ENCODE data around the gene EEIG1.

EEIG1 gene

DNA sequence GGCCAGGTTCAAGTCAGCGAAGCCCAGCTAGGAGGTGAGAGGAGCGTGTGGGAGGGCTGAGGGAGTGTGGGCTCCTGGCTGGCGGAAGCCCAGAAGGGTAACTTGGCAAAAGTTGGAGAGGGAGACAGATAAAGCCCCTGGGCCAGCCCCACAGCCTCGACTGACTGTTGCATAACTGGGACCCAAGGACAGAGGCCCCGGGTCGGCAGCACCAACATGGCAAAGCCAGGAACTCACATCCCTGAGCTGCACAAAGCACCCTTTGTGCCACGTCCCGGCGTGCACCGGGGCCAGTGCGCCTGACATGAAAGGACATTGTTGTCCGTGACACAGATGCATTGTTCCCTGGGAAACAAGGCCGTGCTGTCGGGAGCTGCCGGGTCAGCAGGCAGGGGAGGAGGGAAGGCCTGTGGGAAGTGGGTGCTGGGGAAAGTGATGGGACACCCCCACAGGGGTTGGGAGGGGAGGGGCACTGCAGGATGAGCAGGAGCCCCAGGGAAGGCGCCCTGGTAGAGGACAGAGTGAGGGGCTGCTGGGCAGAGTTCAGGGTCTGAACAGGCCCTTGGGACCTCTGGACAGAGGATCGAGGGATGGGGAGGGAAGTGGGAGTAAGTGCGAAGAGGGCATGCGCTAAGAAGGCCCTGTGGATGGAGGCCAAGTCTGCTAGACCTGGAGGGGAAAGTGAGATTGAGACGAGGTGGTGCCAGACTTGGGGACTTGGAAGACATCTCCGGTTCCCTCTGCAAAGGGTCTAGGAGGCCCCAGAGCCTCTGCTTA lies 30.1 kb downstream of the EEIG1 start:
- H3K27ac ChIP-seq (replicated peaks), result no peak overlapping the region
- no peak overlapping the region for H3K4me3 ChIP-seq (replicated peaks; ENCODE audit: insufficient read depth, low read length)
- no peak for TF ChIP-seq POLR2AphosphoS5 (IDR thresholded peaks at IDR 0.05; ENCODE audit: low read depth)
- TF ChIP-seq SPI1 (IDR thresholded peaks at IDR 0.05; ENCODE audit: borderline replicate concordance, low read depth), result no peak
- TF ChIP-seq REST (IDR thresholded peaks at IDR 0.05; ENCODE audit: insufficient replicate concordance, low read depth), result no peak
- no peak for TF ChIP-seq GABPA (IDR thresholded peaks at IDR 0.05; ENCODE audit: low read depth)
- TF ChIP-seq, protein P1, sequence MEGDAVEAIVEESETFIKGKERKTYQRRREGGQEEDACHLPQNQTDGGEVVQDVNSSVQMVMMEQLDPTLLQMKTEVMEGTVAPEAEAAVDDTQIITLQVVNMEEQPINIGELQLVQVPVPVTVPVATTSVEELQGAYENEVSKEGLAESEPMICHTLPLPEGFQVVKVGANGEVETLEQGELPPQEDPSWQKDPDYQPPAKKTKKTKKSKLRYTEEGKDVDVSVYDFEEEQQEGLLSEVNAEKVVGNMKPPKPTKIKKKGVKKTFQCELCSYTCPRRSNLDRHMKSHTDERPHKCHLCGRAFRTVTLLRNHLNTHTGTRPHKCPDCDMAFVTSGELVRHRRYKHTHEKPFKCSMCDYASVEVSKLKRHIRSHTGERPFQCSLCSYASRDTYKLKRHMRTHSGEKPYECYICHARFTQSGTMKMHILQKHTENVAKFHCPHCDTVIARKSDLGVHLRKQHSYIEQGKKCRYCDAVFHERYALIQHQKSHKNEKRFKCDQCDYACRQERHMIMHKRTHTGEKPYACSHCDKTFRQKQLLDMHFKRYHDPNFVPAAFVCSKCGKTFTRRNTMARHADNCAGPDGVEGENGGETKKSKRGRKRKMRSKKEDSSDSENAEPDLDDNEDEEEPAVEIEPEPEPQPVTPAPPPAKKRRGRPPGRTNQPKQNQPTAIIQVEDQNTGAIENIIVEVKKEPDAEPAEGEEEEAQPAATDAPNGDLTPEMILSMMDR (IDR thresholded peaks at IDR 0.05; ENCODE audit: insufficient read depth, low read length), result no peak
- H3K27me3 ChIP-seq (ENCODE audit: insufficient read depth, poor library complexity, severe bottlenecking), result no peaks in the 10 kb centered on the region
- no peak for DNase-seq (ENCODE audit: low read depth in 1 of 2, low spot score in 1 of 2)

DNA sequence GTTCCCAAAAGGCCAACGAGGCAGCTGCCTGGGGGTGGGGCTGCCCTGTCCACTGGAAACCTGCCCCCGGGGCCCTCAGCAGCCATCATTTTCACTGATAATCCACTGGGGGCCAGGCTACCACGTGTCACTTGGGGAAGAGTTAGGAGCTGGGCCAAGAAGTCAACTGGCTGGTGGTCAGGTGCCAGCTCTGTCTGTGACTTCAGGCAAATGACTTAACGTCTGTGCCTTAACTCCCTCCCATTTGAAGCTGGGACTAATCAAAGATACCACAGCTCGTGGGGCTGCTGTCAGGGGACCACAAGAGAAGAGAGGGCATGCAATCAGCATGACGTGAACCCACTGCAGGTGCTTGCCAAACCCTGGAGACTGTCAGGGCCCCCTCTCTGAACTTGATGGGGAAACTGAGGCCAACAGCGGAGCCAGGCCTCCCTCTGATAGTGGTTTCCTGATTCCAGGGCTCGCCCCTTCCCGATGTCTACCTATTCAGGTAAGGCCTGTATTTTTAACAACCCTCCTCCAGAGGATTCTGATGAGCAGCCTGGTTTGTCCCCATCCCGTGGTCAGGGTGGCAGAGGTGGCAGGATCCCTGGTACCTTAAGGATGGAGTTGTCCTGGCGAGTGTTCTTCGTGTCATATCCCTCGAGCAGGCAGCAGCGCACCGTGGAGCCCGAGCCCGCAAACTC lies 30.8 kb downstream of the EEIG1 start:
- Histone ChIP-seq H3K27ac (replicated peaks) (no peak overlapping the region), H3K27me3 (ENCODE audit: insufficient read depth, poor library complexity, severe bottlenecking) (no peaks in the 10 kb centered on the region), H3K4me3 (replicated peaks; ENCODE audit: insufficient read depth, low read length) (no peak overlapping the region)
- TF ChIP-seq GABPA (IDR thresholded peaks at IDR 0.05; ENCODE audit: low read depth) (no peak), SPI1 (IDR thresholded peaks at IDR 0.05; ENCODE audit: borderline replicate concordance, low read depth) (no peak), POLR2AphosphoS5 (IDR thresholded peaks at IDR 0.05; ENCODE audit: low read depth) (no peak), REST (IDR thresholded peaks at IDR 0.05; ENCODE audit: insufficient replicate concordance, low read depth) (no peak)
- TF ChIP-seq, protein P1 (IDR thresholded peaks at IDR 0.05; ENCODE audit: insufficient read depth, low read length), result no peak
- DNase-seq (ENCODE audit: low read depth in 1 of 2, low spot score in 1 of 2), result no peak

GRCh38 chr9:127947841-127948710 lies 32.7 kb downstream of the EEIG1 start:
- TF ChIP-seq GABPA (IDR thresholded peaks at IDR 0.05; ENCODE audit: low read depth), result no peak
- TF ChIP-seq POLR2AphosphoS5 (IDR thresholded peaks at IDR 0.05; ENCODE audit: low read depth), result no peak
- TF ChIP-seq, protein P1 (IDR thresholded peaks at IDR 0.05; ENCODE audit: insufficient read depth, low read length), result no peak
- TF ChIP-seq REST (IDR thresholded peaks at IDR 0.05; ENCODE audit: insufficient replicate concordance, low read depth), result no peak
- no peak for TF ChIP-seq SPI1 (IDR thresholded peaks at IDR 0.05; ENCODE audit: borderline replicate concordance, low read depth)
- no peak for DNase-seq (ENCODE audit: low read depth in 1 of 2, low spot score in 1 of 2)
- H3K4me3 ChIP-seq (replicated peaks; ENCODE audit: insufficient read depth, low read length), result no peak overlapping the region
- no peak overlapping the region for H3K27ac ChIP-seq (replicated peaks)
- no peaks in the 10 kb centered on the region for H3K27me3 ChIP-seq (ENCODE audit: insufficient read depth, poor library complexity, severe bottlenecking)

All from HL-60 (cell line).